Measurements from ENCODE around the gene MT2A.
"Not testable (repeated sequence)": the region's sequence is repeated elsewhere in the genome, so short reads cannot be mapped to it uniquely, and the experiment has no call there.

The MT2A gene

GRCh38 chr16:56574625-56575024, 33.8 kb upstream of the MT2A start:
- TF ChIP-seq CTCF (IDR thresholded peaks at IDR 0.05; ENCODE audit: extremely low read depth, missing control alignments): no peak
- no peak for DNase-seq (ENCODE audit: low spot score)

GRCh38 chr16:56576585-56577299, 31.6 kb upstream of the MT2A start:
- DNase-seq (ENCODE audit: low spot score): peak; percentile 86
- TF ChIP-seq CTCF (IDR thresholded peaks at IDR 0.05; ENCODE audit: extremely low read depth, missing control alignments): peak; percentile 71

- DNase-seq (ENCODE audit: low spot score): no peak
- TF ChIP-seq CTCF (IDR thresholded peaks at IDR 0.05; ENCODE audit: extremely low read depth, missing control alignments): no peak
These were observed 31.1 kb upstream of the MT2A start for GRCh38 chr16:56577300-56577625.

GRCh38 chr16:56580391-56581048, 27.9 kb upstream of the MT2A start:
- DNase-seq (ENCODE audit: low spot score): no peak
- TF ChIP-seq CTCF (IDR thresholded peaks at IDR 0.05; ENCODE audit: extremely low read depth, missing control alignments): no peak

GRCh38 chr16:56582911-56583310, 25.5 kb upstream of the MT2A start:
- DNase-seq (ENCODE audit: low spot score): not testable (repeated sequence)

- no peak for TF ChIP-seq CTCF (IDR thresholded peaks at IDR 0.05; ENCODE audit: extremely low read depth, missing control alignments)
- DNase-seq (ENCODE audit: low spot score): no peak
These were observed 24.8 kb upstream of the MT2A start for GRCh38 chr16:56583351-56584168.

- TF ChIP-seq CTCF (IDR thresholded peaks at IDR 0.05; ENCODE audit: extremely low read depth, missing control alignments): no peak
- no peak for DNase-seq (ENCODE audit: low spot score)
These were observed 24.1 kb upstream of the MT2A start for GRCh38 chr16:56584276-56584675.

Data from GM20000 (cell line).